Heart right ventricle (tissue), 16 donors: ENCODE results near the gene CLEC10A. TPM values are rescaled to one million over a fixed set of nuclear protein-coding genes. Genes with fewer than 3 reads are reported as not detected.

Source experiments
- ATAC-seq, 8 donors: fragments of 200-7000 bp; cut with Tn5 transposase; one replicate each; pipeline ENCODE4 v1.9.1; 2020; ENCODE audit warnings: mild to moderate bottlenecking in 8 of 8, moderate library complexity in 8 of 8, moderate number of reproducible peaks in 1 of 8
- DNase-seq, 2 donors: peaks; one replicate each; pipeline ENCODE4 v3.0.0-alpha.2; 2020
- H3K27ac ChIP-seq, 10 donors: fragments of 200-600 bp; sonication (generic) in 2 of 10; one replicate each; pipeline versions ENCODE4 v1.5.0 to v1.8.0; 2020 to 2022; ENCODE audit warnings: mild to moderate bottlenecking in 3 of 10
- H3K27me3 ChIP-seq, 7 donors: fragments of 200-600 bp; one replicate each; pipeline ENCODE4 v1.8.0; 2021 to 2022; ENCODE audit warnings: mild to moderate bottlenecking in 2 of 7
- H3K36me3 ChIP-seq, 9 donors: fragments of 200-600 bp; sonication (generic) in 1 of 9; one replicate each; pipeline versions ENCODE4 v1.5.0 to v1.8.0; 2020 to 2022; ENCODE audit warnings: mild to moderate bottlenecking in 2 of 9
- H3K4me1 ChIP-seq, 9 donors: fragments of 200-600 bp; sonication (generic) in 1 of 9; one replicate each; pipeline versions ENCODE4 v1.5.0 to v1.8.0; 2020 to 2022; ENCODE audit warnings: mild to moderate bottlenecking in 4 of 9
- H3K4me3 ChIP-seq, 10 donors: fragments of 200-600 bp; sonication (generic) in 2 of 10; one replicate each; pipeline versions ENCODE4 v1.5.0 to v1.8.0; 2020 to 2022; ENCODE audit warnings: mild to moderate bottlenecking in 7 of 10, moderate library complexity in 2 of 10
- H3K9me3 ChIP-seq, 11 donors: fragments of 200-600 bp in 10 of 11; sonication (generic) in 2 of 11; one replicate each; pipeline versions ENCODE4 v1.5.0 to v1.8.0; 2013 to 2022; ENCODE audit warnings: mild to moderate bottlenecking in 2 of 11, control low read depth in 1 of 11, moderate library complexity in 1 of 11
- WGBS, 2 donors: extraction: QIAGEN DNeasy Blood & Tissue Kit; methylation state at CpG; one replicate each; pipeline ENCODE4 v1.1.7; 2013; ENCODE audit warnings: inconsistent platforms in 1 of 2; 5-methylcytosine and 5-hydroxymethylcytosine counted together
- intact Hi-C, 10 donors: fragments of 100-400 bp; cut with DNase I; formaldehyde crosslinking; loops; one replicate each; pipeline versions ENCODE4 v1.11.1 to v1.14.2; 2022
- polyA plus RNA-seq, 2 donors: library from polyadenylated mRNA; stranded (reverse); fragments of 200-250 nt; gene quantifications; one replicate each; pipeline ENCODE4 v1.2.3, GENCODE V29; 2013
- total RNA-seq, 10 donors: library from RNA; stranded (reverse); fragmentation: NEBNext Ultra II Directional in 3 of 10; extraction: Animal tissue kit (Norgen Biotek cat#: 25700) in 3 of 10; gene quantifications; one replicate each; pipeline versions ENCODE4 v1.2.1 to v1.2.4, GENCODE V29; 2021 to 2023
- TF ChIP-seq, protein P1 (sequence below), 9 donors: fragments of 200-600 bp; sonication (generic) in 2 of 9; IDR thresholded peaks; one replicate each; pipeline versions ENCODE4 v1.5.0 to v1.8.0; 2021 to 2022; ENCODE audit warnings: antibody characterized with exemption in 9 of 9, mild to moderate bottlenecking in 5 of 9, moderate library complexity in 1 of 9
- donor health status: Arrhythmogenic right ventricular cardiomyopathy.
- donor health status: ischemic (EF 13 %, LVEDD 7.1; RV severe dilation, severe dysfunction).
- donor health status: healthy with polysubstance abuse.
- donor health status: DM: no; HTN: yes; CAD: no.
- donor health status: DM: no; HTN: no; CAD: no.
- donor health status: ischemic (EF 25% LVEDD 6.9; RV normal size, moderate dysfunction).
- donor health status: ischemic (EF 25% LVEDD 5.7; RV mildly dilated, moderate dysfunction).
- donor health status: healthy.
- donor health status: DM: yes; HTN: yes; CAD: no.
- donor health status: Ischemic cardiomyopathy.
- donor health status: ischemic (EF 35%, LVEDD 5.7; RV mildly dilated, moderate dysfunction).
- donor health status: nonischemic (EF 11% LVEDD 7.7; RV severe dilation, severe dysfunction).
- donor health status: DM: yes; HTN: yes; CAD: no.
- donor health status: PGD.
- donor health status: ischemic (EF 29% LVEDD 5.4; RV normal size, mild dysfunction).
- donor health status: nonischemic (EF 23%, LVEDD 6.1; RV moderate dilation, normal function).

CLEC10A gene
- total and polyA plus RNA-seq, 12 donors: 1.4 to 26.3 (median 2.3) TPM

- intact Hi-C loops: loop anchor here in 1 of 10 donors (5.0 kb wide), 1 partner anchor 62 kb away; no protein-coding TSS in a partner anchor
- Histone ChIP-seq H3K36me3 (no peaks in the 10 kb centered on the region), H3K27me3 (peaks cover 0 to 27% (median 24%) of the 10 kb centered on the region in 7 donors), H3K9me3 (peaks cover 0 to 4% (median 0%) of the 10 kb centered on the region in 11 donors), H3K4me1 (peaks cover 0 to 62% (median 0%) of the 10 kb centered on the region in 9 donors), H3K27ac (peak overlapping the region in 1 of 10 donors; percentile 87), H3K4me3 (no peak overlapping the region)
- 72 to 73% methylated on average over 11 of the region's 11 CpGs for WGBS, 2 donors
- DNase-seq (no peak), ATAC-seq (no peak)
- TF ChIP-seq, protein P1, sequence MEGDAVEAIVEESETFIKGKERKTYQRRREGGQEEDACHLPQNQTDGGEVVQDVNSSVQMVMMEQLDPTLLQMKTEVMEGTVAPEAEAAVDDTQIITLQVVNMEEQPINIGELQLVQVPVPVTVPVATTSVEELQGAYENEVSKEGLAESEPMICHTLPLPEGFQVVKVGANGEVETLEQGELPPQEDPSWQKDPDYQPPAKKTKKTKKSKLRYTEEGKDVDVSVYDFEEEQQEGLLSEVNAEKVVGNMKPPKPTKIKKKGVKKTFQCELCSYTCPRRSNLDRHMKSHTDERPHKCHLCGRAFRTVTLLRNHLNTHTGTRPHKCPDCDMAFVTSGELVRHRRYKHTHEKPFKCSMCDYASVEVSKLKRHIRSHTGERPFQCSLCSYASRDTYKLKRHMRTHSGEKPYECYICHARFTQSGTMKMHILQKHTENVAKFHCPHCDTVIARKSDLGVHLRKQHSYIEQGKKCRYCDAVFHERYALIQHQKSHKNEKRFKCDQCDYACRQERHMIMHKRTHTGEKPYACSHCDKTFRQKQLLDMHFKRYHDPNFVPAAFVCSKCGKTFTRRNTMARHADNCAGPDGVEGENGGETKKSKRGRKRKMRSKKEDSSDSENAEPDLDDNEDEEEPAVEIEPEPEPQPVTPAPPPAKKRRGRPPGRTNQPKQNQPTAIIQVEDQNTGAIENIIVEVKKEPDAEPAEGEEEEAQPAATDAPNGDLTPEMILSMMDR (IDR thresholded peaks at IDR 0.05): no peak
Measured at GRCh38 chr17:7119314-7119713, 39.3 kb upstream of the CLEC10A start.

DNA sequence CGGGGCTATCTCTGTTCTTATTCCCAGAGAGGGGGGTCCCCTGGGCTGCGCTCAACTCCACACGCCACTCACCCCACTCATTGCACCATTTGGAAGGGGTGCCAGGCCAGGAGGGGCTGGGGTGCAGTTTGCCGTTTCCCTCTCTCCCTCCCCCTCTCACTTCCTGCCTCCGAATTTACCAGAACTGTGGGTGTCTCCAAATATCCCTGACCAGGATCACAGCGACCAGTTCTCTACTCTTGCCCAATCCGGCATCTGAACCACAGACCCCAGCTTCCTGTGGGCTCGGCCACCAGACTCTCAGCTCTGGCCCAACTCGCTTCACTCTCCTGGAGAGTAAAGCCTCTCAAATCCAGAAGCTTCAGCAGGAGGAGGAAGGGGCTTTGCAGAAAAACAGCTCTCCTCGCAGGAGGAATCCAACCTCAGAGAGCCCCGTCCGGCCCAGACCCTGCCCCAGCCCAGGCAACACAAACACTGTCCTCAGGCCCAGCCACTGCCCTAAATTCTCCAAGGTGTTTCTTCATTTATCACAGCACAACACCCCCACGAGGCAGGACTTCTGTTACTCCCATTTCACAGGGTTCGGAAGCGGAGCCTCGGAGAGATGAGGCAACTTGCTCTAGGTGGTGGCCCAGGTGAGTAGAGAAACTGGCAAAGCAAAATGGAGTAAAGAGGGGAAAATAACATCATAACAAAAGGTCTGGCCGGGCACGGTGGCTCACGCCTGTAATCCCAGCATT, 35.0 kb upstream of the CLEC10A start:
- Histone ChIP-seq H3K27me3 (peaks cover 0 to 34% (median 19%) of the 10 kb centered on the region in 7 donors), H3K27ac (peak overlapping the region in 1 of 10 donors; percentile 83), H3K36me3 (no peaks in the 10 kb centered on the region), H3K9me3 (peaks cover 0 to 4% (median 0%) of the 10 kb centered on the region in 11 donors), H3K4me3 (no peak overlapping the region), H3K4me1 (peaks cover 0 to 31% (median 0%) of the 10 kb centered on the region in 9 donors)
- TF ChIP-seq, protein P1 (IDR thresholded peaks at IDR 0.05): no peak
- 64 to 70% methylated on average over 18 to 19 of the region's 19 CpGs for WGBS, 2 donors
- intact Hi-C loops: loop anchor here in 1 of 10 donors (5.0 kb wide), 1 partner anchor 58 kb away; no protein-coding TSS in a partner anchor
- DNase-seq (no peak), ATAC-seq (peak in 7 of 8 donors; percentile 28 to 83 (median 71))

GRCh38 chr17:7114241-7114874, 34.3 kb upstream of the CLEC10A start, which contains the start of gene ASGR2:
Gene ASGR2, minus strand, starts transcription at chr17:7114822. Its CDS starts 582 bp downstream, at chr17:7114240.
- no peaks in the 10 kb centered on the region for H3K36me3 ChIP-seq
- peaks cover 0 to 4% (median 0%) of the 10 kb centered on the region in 11 donors for H3K9me3 ChIP-seq
- intact Hi-C loops: no loop called here
- no peak within 1 kb of the TSS for H3K4me3 ChIP-seq
- peaks cover 0 to 24% (median 0%) of the 10 kb centered on the region in 9 donors for H3K4me1 ChIP-seq
- peak in 3 of 8 donors; percentile 14 to 43 (median 25) for ATAC-seq
- peak within 1 kb of the TSS in 1 of 10 donors; percentile 83 for H3K27ac ChIP-seq
- H3K27me3 ChIP-seq: peaks cover 0 to 32% (median 13%) of the 10 kb centered on the region in 7 donors
- TF ChIP-seq, protein P1 (IDR thresholded peaks at IDR 0.05): no peak
- 83 to 86% methylated on average over 14 of the region's 14 CpGs for WGBS, 2 donors
- DNase-seq: no peak
